GM19238 (cell line): ENCODE results near the gene MRPL37.
"Not testable (repeated sequence)": the region's sequence is repeated elsewhere in the genome, so short reads cannot be mapped to it uniquely, and the experiment has no call there.

Experiments
- DNase-seq: peaks from one replicate; pipeline ENCODE4 v3.0.0; 2011; ENCODE audit warnings: low spot score; ENCODE audit not compliant: insufficient read length

The MRPL37 gene

GRCh38 chr1:54172614-54173599 lies 27.1 kb upstream of the MRPL37 start:
- DNase-seq: no peak

GRCh38 chr1:54173681-54174080 lies 26.3 kb upstream of the MRPL37 start:
- no peak for DNase-seq

- DNase-seq: no peak
Observed at GRCh38 chr1:54174106-54174505, 25.9 kb upstream of the MRPL37 start.

GRCh38 chr1:54176621-54177327 lies 23.2 kb upstream of the MRPL37 start:
- DNase-seq: no peak

- no peak for DNase-seq
Observed at GRCh38 chr1:54177726-54178125, 22.2 kb upstream of the MRPL37 start.

GRCh38 chr1:54178296-54179070 lies 21.5 kb upstream of the MRPL37 start:
- DNase-seq: no peak

- DNase-seq: no peak
Observed at GRCh38 chr1:54180701-54181360, 19.1 kb upstream of the MRPL37 start.

GRCh38 chr1:54186056-54186455 lies 13.9 kb upstream of the MRPL37 start:
- DNase-seq: no peak

GRCh38 chr1:54188291-54188690 lies 11.7 kb upstream of the MRPL37 start:
- DNase-seq: no peak

GRCh38 chr1:54190526-54190925 lies 9.4 kb upstream of the MRPL37 start:
- DNase-seq: no peak

- no peak for DNase-seq
Observed at GRCh38 chr1:54191525-54191924, 8.4 kb upstream of the MRPL37 start.

GRCh38 chr1:54193453-54193852 lies 6.5 kb upstream of the MRPL37 start:
- DNase-seq: no peak

GRCh38 chr1:54199151-54199764 lies 709 bp upstream of the MRPL37 start:
- no peak for DNase-seq

- no peak for DNase-seq
Observed at GRCh38 chr1:54200519-54200997, 591 bp downstream of the MRPL37 start.

GRCh38 chr1:54204199-54204598 lies 4.2 kb downstream of the MRPL37 start:
- no peak for DNase-seq

GRCh38 chr1:54207287-54207686 lies 7.3 kb downstream of the MRPL37 start:
- DNase-seq: no peak

- not testable (repeated sequence) for DNase-seq
Observed at GRCh38 chr1:54207896-54208295, 7.9 kb downstream of the MRPL37 start.

GRCh38 chr1:54212872-54213271 lies 12.9 kb downstream of the MRPL37 start:
- DNase-seq: no peak

GRCh38 chr1:54215523-54215922 lies 15.6 kb downstream of the MRPL37 start:
- DNase-seq: no peak

- no peak for DNase-seq
Observed at GRCh38 chr1:54218883-54219687, 19.1 kb downstream of the MRPL37 start.
